DOHH2 (cell line): ENCODE measurements around the gene LRRC10B.

Experiments
- H3F3A ChIP-seq: fragments of 200-600 bp; sonication (generic), shearing (Covaris generic); 2 replicates; pipeline ENCODE4 v1.6.0; 2016; ENCODE audit warnings: antibody characterized with exemption, mild to moderate bottlenecking; ENCODE audit not compliant: control insufficient read depth, insufficient read depth
- H3K27ac ChIP-seq: fragments of 200-600 bp; sonication (generic); 2 replicates; pipeline ENCODE4 v1.5.1; 2014; ENCODE audit warnings: low read depth, mild to moderate bottlenecking, low read length, moderate library complexity
- H3K27me3 ChIP-seq: fragments of 200-600 bp; sonication (generic); 2 replicates; pipeline ENCODE4 v1.6.1; 2014; ENCODE audit warnings: mild to moderate bottlenecking, low read length, mixed read lengths; ENCODE audit not compliant: control insufficient read depth
- H3K36me3 ChIP-seq: fragments of 200-600 bp; sonication (generic); 2 replicates; pipeline ENCODE4 v1.6.1; 2014; ENCODE audit warnings: mild to moderate bottlenecking, low read length, moderate library complexity, mixed read lengths; ENCODE audit not compliant: control insufficient read depth
- H3K4me1 ChIP-seq: fragments of 200-600 bp; sonication (generic); 2 replicates; pipeline ENCODE4 v1.6.1; 2014; ENCODE audit warnings: mild to moderate bottlenecking, low read length, mixed read lengths; ENCODE audit not compliant: control insufficient read depth
- H3K4me2 ChIP-seq: fragments of 200-600 bp; sonication (generic); 2 replicates; pipeline ENCODE4 v1.6.0; 2014; ENCODE audit warnings: mild to moderate bottlenecking, low read length, moderate library complexity
- H3K4me3 ChIP-seq: fragments of 200-600 bp; sonication (generic); 2 replicates; pipeline ENCODE4 v1.5.1; 2014; ENCODE audit warnings: mild to moderate bottlenecking, low read length, mixed read lengths
- H3K79me2 ChIP-seq: fragments of 200-600 bp; sonication (generic); 2 replicates; pipeline ENCODE4 v1.6.1; 2014; ENCODE audit warnings: mild to moderate bottlenecking, low read length, mixed read lengths; ENCODE audit not compliant: control insufficient read depth
- H3K9me2 ChIP-seq: fragments of 200-600 bp; sonication (generic); replicated peaks from 2 replicates; pipeline ENCODE4 v1.6.1; 2014; ENCODE audit warnings: mild to moderate bottlenecking, low read length, mixed read lengths; ENCODE audit not compliant: control insufficient read depth
- H3K9me3 ChIP-seq: fragments of 200-600 bp; sonication (generic); 2 replicates; pipeline ENCODE4 v1.6.1; 2014; ENCODE audit warnings: antibody characterized with exemption, low read length, mixed read lengths; ENCODE audit not compliant: control insufficient read depth, insufficient read depth
- H4K20me1 ChIP-seq: fragments of 200-600 bp; sonication (generic); 2 replicates; pipeline ENCODE4 v1.6.0; 2014; ENCODE audit warnings: low read depth, mild to moderate bottlenecking, antibody characterized with exemption, low read length, moderate library complexity; ENCODE audit not compliant: control insufficient read depth, insufficient read depth
- CTCF ChIP-seq: fragments of 200-600 bp; sonication (generic); IDR thresholded peaks from one replicate; pipeline ENCODE4 v1.5.1; 2014; ENCODE audit warnings: antibody characterized with exemption, mild to moderate bottlenecking, low read depth, low read length; ENCODE audit not compliant: poor library complexity, severe bottlenecking
- EZH2phosphoT487 ChIP-seq: fragments of 200-600 bp; sonication (generic); IDR thresholded peaks from 2 replicates; pipeline ENCODE4 v1.6.1; 2017; ENCODE audit warnings: borderline replicate concordance, mild to moderate bottlenecking, antibody characterized with exemption, low read length, moderate library complexity, mixed read lengths

LRRC10B gene

GRCh38 chr11:61497473-61497872, 11.1 kb upstream of the LRRC10B start:
- H3K9me3 ChIP-seq, result no peaks in the 10 kb centered on the region
- H4K20me1 ChIP-seq, result no peaks in the 10 kb centered on the region
- no peaks in the 10 kb centered on the region for H3F3A ChIP-seq
- H3K4me1 ChIP-seq, result no peaks in the 10 kb centered on the region
- no peak overlapping the region for H3K4me3 ChIP-seq
- H3K4me2 ChIP-seq, result no peak overlapping the region
- H3K36me3 ChIP-seq, result no peaks in the 10 kb centered on the region
- H3K27me3 ChIP-seq, result no peaks in the 10 kb centered on the region
- H3K27ac ChIP-seq, result no peak overlapping the region
- no peaks in the 10 kb centered on the region for H3K9me2 ChIP-seq
- no peaks in the 10 kb centered on the region for H3K79me2 ChIP-seq
- TF ChIP-seq CTCF (no peak), EZH2phosphoT487 (no peak)

- Histone ChIP-seq H3K27me3 (no peaks in the 10 kb centered on the region), H3K4me3 (no peak overlapping the region)
Observed at GRCh38 chr11:61497876-61498275, 10.7 kb upstream of the LRRC10B start.

GRCh38 chr11:61498767-61499341, 9.7 kb upstream of the LRRC10B start:
- Histone ChIP-seq H4K20me1 (no peaks in the 10 kb centered on the region), H3K9me2 (no peaks in the 10 kb centered on the region), H3K4me3 (no peak overlapping the region), H3K79me2 (no peaks in the 10 kb centered on the region), H3F3A (no peaks in the 10 kb centered on the region), H3K4me1 (no peaks in the 10 kb centered on the region), H3K27me3 (no peaks in the 10 kb centered on the region), H3K36me3 (no peaks in the 10 kb centered on the region), H3K27ac (no peak overlapping the region), H3K4me2 (no peak overlapping the region), H3K9me3 (no peaks in the 10 kb centered on the region)
- no peak for TF ChIP-seq CTCF
- TF ChIP-seq EZH2phosphoT487, result no peak

More at GRCh38 chr11:61497876-61498275, 10.7 kb upstream of the LRRC10B start:
- Histone ChIP-seq H3K9me3 (no peaks in the 10 kb centered on the region), H3F3A (no peaks in the 10 kb centered on the region), H3K79me2 (no peaks in the 10 kb centered on the region), H3K36me3 (no peaks in the 10 kb centered on the region), H3K27ac (no peak overlapping the region), H3K4me2 (no peak overlapping the region), H3K4me1 (no peaks in the 10 kb centered on the region), H4K20me1 (no peaks in the 10 kb centered on the region), H3K9me2 (no peaks in the 10 kb centered on the region)
- no peak for TF ChIP-seq EZH2phosphoT487
- no peak for TF ChIP-seq CTCF
